H9 (cell line): ENCODE data around the gene MAPK11. TPM values are rescaled to one million over a fixed set of nuclear protein-coding genes. Genes with fewer than 3 reads are reported as not detected.

ENCODE experiments used
- DNase-seq: peaks from one replicate; pipeline ENCODE4 v3.0.0-alpha.2; 2017
- H2AFZ ChIP-seq: one replicate; pipeline ENCODE4 v1.6.1; 2013; ENCODE audit warnings: mild to moderate bottlenecking, low read length, control low read depth, moderate library complexity
- H2AK5ac ChIP-seq: 2 replicates; pipeline ENCODE4 v1.6.1; 2013; ENCODE audit warnings: low read length, control low read depth, mixed read lengths; ENCODE audit not compliant: insufficient read length
- H2BK120ac ChIP-seq: one replicate; pipeline ENCODE4 v1.6.1; 2013; ENCODE audit warnings: low read depth, mild to moderate bottlenecking, low read length, control low read depth, inconsistent platforms; ENCODE audit not compliant: poor library complexity, severe bottlenecking
- H2BK12ac ChIP-seq: 2 replicates; pipeline ENCODE4 v1.6.1; 2013; ENCODE audit warnings: low read length, control low read depth, mixed read lengths, low read depth; ENCODE audit not compliant: insufficient read length
- H2BK15ac ChIP-seq: 2 replicates; pipeline ENCODE4 v1.6.1; 2013; ENCODE audit warnings: low read depth, low read length, control low read depth
- H2BK20ac ChIP-seq: one replicate; pipeline ENCODE4 v1.6.1; 2013; ENCODE audit warnings: low read depth, mild to moderate bottlenecking, low read length, control low read depth, inconsistent platforms; ENCODE audit not compliant: poor library complexity, severe bottlenecking
- H2BK5ac ChIP-seq: 2 replicates; pipeline ENCODE4 v1.6.1; 2013; ENCODE audit warnings: low read length, control low read depth, mixed read lengths; ENCODE audit not compliant: insufficient read length
- H3K14ac ChIP-seq: 2 replicates; pipeline ENCODE4 v1.6.1; 2013; ENCODE audit warnings: low read length, control low read depth; ENCODE audit not compliant: insufficient read depth
- H3K18ac ChIP-seq: 2 replicates; pipeline ENCODE4 v1.6.1; 2013; ENCODE audit warnings: low read depth, mild to moderate bottlenecking, mixed read lengths, low read length, control low read depth; ENCODE audit not compliant: insufficient read length
- H3K23ac ChIP-seq: 2 replicates; pipeline ENCODE4 v1.6.1; 2013; ENCODE audit warnings: low read length, control low read depth, mixed read lengths, low read depth; ENCODE audit not compliant: insufficient read length
- H3K23me2 ChIP-seq: 2 replicates; pipeline ENCODE4 v1.6.1; 2013; ENCODE audit warnings: low read depth, mild to moderate bottlenecking, mixed read lengths, low read length, control low read depth; ENCODE audit not compliant: insufficient read length, poor library complexity, severe bottlenecking
- H3K27ac ChIP-seq: 2 replicates; pipeline ENCODE4 v1.5.1; 2013; ENCODE audit warnings: low read length, control low read depth, mixed read lengths, low read depth; ENCODE audit not compliant: insufficient read length
- H3K27me3 ChIP-seq: 2 replicates; pipeline ENCODE4 v1.6.1; 2013; ENCODE audit warnings: low read length, control low read depth, inconsistent platforms; ENCODE audit not compliant: insufficient read depth
- H3K4ac ChIP-seq: 2 replicates; pipeline ENCODE4 v1.6.1; 2013; ENCODE audit warnings: low read depth, mild to moderate bottlenecking, control low read depth, inconsistent platforms, low read length, moderate library complexity
- H3K4me1 ChIP-seq: 2 replicates; pipeline ENCODE4 v1.6.1; 2013; ENCODE audit warnings: low read length, control low read depth, inconsistent platforms; ENCODE audit not compliant: insufficient read depth
- H3K4me2 ChIP-seq: 2 replicates; pipeline ENCODE4 v1.6.1; 2013; ENCODE audit warnings: low read length, control low read depth, mixed read lengths; ENCODE audit not compliant: insufficient read length, insufficient read depth
- H3K56ac ChIP-seq: 2 replicates; pipeline ENCODE4 v1.6.1; 2013; ENCODE audit warnings: low read depth, mild to moderate bottlenecking, mixed read lengths, low read length, control low read depth; ENCODE audit not compliant: insufficient read length
- H3K79me1 ChIP-seq: 2 replicates; pipeline ENCODE4 v1.6.1; 2013; ENCODE audit warnings: low read depth, mild to moderate bottlenecking, moderate library complexity, low read length, control low read depth, inconsistent platforms; ENCODE audit not compliant: insufficient read depth, poor library complexity, severe bottlenecking
- H3K79me2 ChIP-seq: 2 replicates; pipeline ENCODE4 v1.6.1; 2013; ENCODE audit warnings: low read length, control low read depth, inconsistent platforms; ENCODE audit not compliant: insufficient read depth
- H3K9ac ChIP-seq: 2 replicates; pipeline ENCODE4 v1.6.1; 2013; ENCODE audit warnings: low read length, control low read depth, mixed read lengths; ENCODE audit not compliant: insufficient read length; ENCODE audit errors: extremely low read depth
- H3K9me3 ChIP-seq: one replicate; pipeline ENCODE4 v1.6.1; 2013; ENCODE audit warnings: low read depth, low read length, inconsistent platforms; ENCODE audit not compliant: control insufficient read depth
- H3T11ph ChIP-seq: one replicate; pipeline ENCODE4 v1.6.1; 2013; ENCODE audit warnings: mild to moderate bottlenecking, low read length, control low read depth, inconsistent platforms
- H4K20me1 ChIP-seq: one replicate; pipeline ENCODE4 v1.6.1; 2013; ENCODE audit not compliant: control insufficient read depth, insufficient read length, insufficient read depth
- H4K5ac ChIP-seq: 2 replicates; pipeline ENCODE4 v1.6.1; 2013; ENCODE audit warnings: low read depth, mild to moderate bottlenecking, mixed read lengths, low read length, control low read depth; ENCODE audit not compliant: insufficient read length
- H4K8ac ChIP-seq: replicated peaks from 2 replicates; pipeline ENCODE4 v1.6.1; 2013; ENCODE audit warnings: low read length, control low read depth, mixed read lengths, low read depth; ENCODE audit not compliant: insufficient read length
- H4K91ac ChIP-seq: 2 replicates; pipeline ENCODE4 v1.6.1; 2013; ENCODE audit warnings: low read depth, mild to moderate bottlenecking, moderate library complexity, mixed read lengths, low read length, control low read depth; ENCODE audit not compliant: insufficient read length
- H3K27ac Mint-ChIP-seq, 3 experiments: 2 replicates in 2 of 3; 3 replicates in 1 of 3; pipeline ENCODE4 v1.8.0; 2020 to 2021; ENCODE audit warnings: mixed read lengths in 3 of 3, mild to moderate bottlenecking in 1 of 3, moderate library complexity in 1 of 3
- H3K27me3 Mint-ChIP-seq: 2 replicates; pipeline ENCODE4 v1.8.0; 2021; ENCODE audit warnings: low read depth, mild to moderate bottlenecking, moderate library complexity, mixed read lengths
- H3K36me3 Mint-ChIP-seq, 3 experiments: 2 replicates in 2 of 3; 3 replicates in 1 of 3; pipeline ENCODE4 v1.8.0; 2020 to 2021; ENCODE audit warnings: low read depth in 3 of 3, mixed read lengths in 3 of 3; ENCODE audit not compliant: insufficient read depth in 1 of 3
- H3K4me1 Mint-ChIP-seq, 2 experiments: 2 replicates each; pipeline ENCODE4 v1.8.0; 2020; ENCODE audit warnings: mixed read lengths in 2 of 2
- H3K4me3 Mint-ChIP-seq, 2 experiments: 2 replicates in 1 of 2; 3 replicates in 1 of 2; pipeline ENCODE4 v1.8.0; 2020 to 2021; ENCODE audit warnings: mild to moderate bottlenecking in 2 of 2, mixed read lengths in 2 of 2, moderate library complexity in 1 of 2
- H3K9me3 Mint-ChIP-seq, 2 experiments: 2 replicates in 1 of 2; 3 replicates in 1 of 2; pipeline ENCODE4 v1.8.0; 2020; ENCODE audit warnings: mild to moderate bottlenecking in 2 of 2, mixed read lengths in 2 of 2, moderate library complexity in 1 of 2
- CTCF ChIP-seq: fragments of 200-600 bp; sonication (generic); conservative IDR thresholded peaks from 3 replicates; pipeline ENCODE4 v1.8.0; 2021; ENCODE audit warnings: antibody characterized with exemption, mild to moderate bottlenecking
- WGBS: extraction: QIAGEN DNeasy Blood & Tissue Kit; methylation state at CpG from one replicate; pipeline ENCODE4 v1.1.7; 2013; ENCODE audit warnings: missing lambda C conversion rate, low lambda C conversion rate, mixed read lengths; ENCODE audit not compliant: insufficient read length; ENCODE audit errors: extremely low coverage; 5-methylcytosine and 5-hydroxymethylcytosine counted together
- total RNA-seq: library from RNA; stranded (reverse); gene quantifications from 2 replicates; pipeline ENCODE4 v1.2.1, GENCODE V29; 2021

MAPK11 gene
- total RNA-seq, 1 experiment from 2014 or later = 1.5 TPM

- Histone ChIP-seq H3K27ac (no peak overlapping the region), H4K20me1 (no peaks in the 10 kb centered on the region), H3K79me2 (no peaks in the 10 kb centered on the region), H2BK15ac (no peak overlapping the region), H2BK5ac (no peak overlapping the region), H4K91ac (no peak overlapping the region), H3K9me3 (no peaks in the 10 kb centered on the region), H2BK120ac (no peak overlapping the region), H3K9ac (no peak overlapping the region), H3K27me3 (no peaks in the 10 kb centered on the region), H3K18ac (no peak overlapping the region), H3K23ac (no peak overlapping the region), H3K4me2 (no peak overlapping the region), H4K5ac (no peak overlapping the region), H3K14ac (no peak overlapping the region), H3T11ph (no peak overlapping the region), H4K8ac (no peak overlapping the region), H3K56ac (no peak overlapping the region), H3K4me1 (no peaks in the 10 kb centered on the region), H2BK20ac (no peak overlapping the region), H2BK12ac (no peak overlapping the region), H2AK5ac (no peak overlapping the region), H3K23me2 (peaks cover 6% of the 10 kb centered on the region), H3K4ac (no peak overlapping the region), H2AFZ (no peak overlapping the region), H3K79me1 (no peaks in the 10 kb centered on the region)
- H3K27ac Mint-ChIP-seq = no peak overlapping the region
- peaks cover 12 to 27% of the 10 kb centered on the region in 2 experiments for H3K4me1 Mint-ChIP-seq
- peaks cover 1% of the 10 kb centered on the region; the same call in 1 of the 2 replicates for H3K27me3 Mint-ChIP-seq
- no CpG with 5 or more reads among the region's 4 CpGs for WGBS
- no peak for TF ChIP-seq CTCF
- no peak overlapping the region; a peak in 1 of 5 replicates for H3K4me3 Mint-ChIP-seq
- H3K9me3 Mint-ChIP-seq = no peaks in the 10 kb centered on the region
- H3K36me3 Mint-ChIP-seq = no peaks in the 10 kb centered on the region
- no peak for DNase-seq
These were observed 28.1 kb upstream of the MAPK11 start for GRCh38 chr22:50298266-50298637.
